OCI-LY7 (cell line): ENCODE data around the gene SIPA1L3. TPM values are rescaled to one million over a fixed set of nuclear protein-coding genes. Genes with fewer than 3 reads are reported as not detected.

ENCODE experiments used
- BruUV-seq: library from RNA; stranded (reverse); fragments of 400-500 nt; replicated peaks from 2 replicates; lab custom pipeline; 2021; lab: Mats Ljungman, UMichigan
- CTCF ChIA-PET: fragments of 300-600 bp; sonication (Branson Sonifier 250); formaldehyde crosslinking; loops from one replicate; lab custom pipeline; 2022; ENCODE audit warnings: antibody characterized with exemption; ENCODE audit not compliant: unreplicated experiment; lab: Charles Lee
- POLR2A ChIA-PET: fragments of 300-600 bp; sonication (Branson Sonifier 250); formaldehyde crosslinking; loops from one replicate; lab custom pipeline; 2022; ENCODE audit warnings: antibody characterized with exemption; lab: Charles Lee
- DNase-seq: peaks from one replicate; pipeline ENCODE4 v3.0.0-alpha.2; 2015; ENCODE audit warnings: low spot score
- H2AFZ ChIP-seq: fragments of 200-600 bp; sonication (generic), shearing (Covaris generic); 2 replicates; pipeline ENCODE4 v1.6.1; 2014; ENCODE audit warnings: mild to moderate bottlenecking, antibody characterized with exemption, low read length, moderate library complexity
- H3K27ac ChIP-seq: fragments of 200-600 bp; sonication (generic); 2 replicates; pipeline ENCODE4 v1.5.1; 2014; ENCODE audit warnings: mixed run types, low read depth, mild to moderate bottlenecking, moderate library complexity, low read length, inconsistent platforms; ENCODE audit not compliant: poor library complexity, severe bottlenecking
- H3K36me3 ChIP-seq: fragments of 200-600 bp; sonication (generic); 2 replicates; pipeline ENCODE4 v1.6.1; 2014; ENCODE audit warnings: mild to moderate bottlenecking, antibody characterized with exemption, low read length, moderate library complexity, mixed read lengths; ENCODE audit not compliant: insufficient read depth
- H3K4me1 ChIP-seq: fragments of 200-600 bp; sonication (generic); 2 replicates; pipeline ENCODE4 v1.5.1; 2014; ENCODE audit warnings: mild to moderate bottlenecking, low read length; ENCODE audit not compliant: insufficient read depth, poor library complexity, severe bottlenecking
- H3K4me2 ChIP-seq: fragments of 200-600 bp; sonication (generic); 2 replicates; pipeline ENCODE4 v1.6.1; 2014; ENCODE audit warnings: mild to moderate bottlenecking, low read length
- H3K4me3 ChIP-seq: fragments of 200-600 bp; sonication (generic); 2 replicates; pipeline ENCODE4 v1.5.1; 2014; ENCODE audit warnings: mild to moderate bottlenecking, low read depth, low read length; ENCODE audit not compliant: poor library complexity, severe bottlenecking
- H3K79me2 ChIP-seq: fragments of 200-600 bp; sonication (generic); 2 replicates; pipeline ENCODE4 v1.6.1; 2016; ENCODE audit warnings: low read depth, mild to moderate bottlenecking, low read length, moderate library complexity, mixed read lengths; ENCODE audit not compliant: insufficient read depth
- H3K9me2 ChIP-seq: fragments of 200-600 bp; sonication (generic); 2 replicates; pipeline ENCODE4 v1.6.1; 2016; ENCODE audit warnings: mild to moderate bottlenecking, low read length, mixed read lengths; ENCODE audit not compliant: insufficient read depth
- H3K9me3 ChIP-seq: fragments of 200-600 bp; sonication (generic); 2 replicates; pipeline ENCODE4 v1.6.1; 2014; ENCODE audit warnings: mild to moderate bottlenecking, mixed run types, low read length, mixed read lengths
- H4K20me1 ChIP-seq: fragments of 200-600 bp; sonication (generic); 2 replicates; pipeline ENCODE4 v1.6.1; 2014; ENCODE audit warnings: mild to moderate bottlenecking, antibody characterized with exemption, low read length, moderate library complexity, mixed read lengths; ENCODE audit not compliant: insufficient read depth
- CTCF ChIP-seq: fragments of 200-600 bp; sonication (generic); conservative IDR thresholded peaks from 2 replicates; pipeline ENCODE4 v1.5.1; 2014; ENCODE audit warnings: mild to moderate bottlenecking, antibody characterized with exemption, low read length, moderate library complexity, mixed read lengths
- EZH2phosphoT487 ChIP-seq: fragments of 200-600 bp; sonication (generic); IDR thresholded peaks from 2 replicates; pipeline ENCODE4 v1.6.1; 2018; ENCODE audit warnings: low read depth, borderline replicate concordance, mild to moderate bottlenecking, mixed run types, antibody characterized with exemption, low read length, moderate library complexity, mixed read lengths
- intact Hi-C: fragments of 100-400 bp; cut with micrococcal nuclease; formaldehyde crosslinking; loops from one replicate; pipeline ENCODE4 v1.10.0; 2022; ENCODE audit not compliant: unreplicated experiment
- total RNA-seq, 2 experiments: library from RNA; depleted of rRNA in 1 of 2; stranded (reverse); fragments of >200 nt in 1 of 2; shearing (Covaris generic) in 1 of 2; gene quantifications; 2 replicates each; pipeline ENCODE4 v1.2.3, GENCODE V29; 2014 to 2022

Gene SIPA1L3
- total RNA-seq, 2 experiments from 2014 or later, result 21.2 to 84.4 TPM

- intact Hi-C loops, result no loop called here
- Histone ChIP-seq H4K20me1 (no peaks in the 10 kb centered on the region), H3K9me3 (no peaks in the 10 kb centered on the region), H3K4me3 (peak overlapping the region; percentile 4), H3K27ac (peak overlapping the region; percentile 59), H3K4me1 (peaks cover 18% of the 10 kb centered on the region), H3K79me2 (no peaks in the 10 kb centered on the region), H3K36me3 (peaks cover 32% of the 10 kb centered on the region; the same call in 1 of the 2 replicates), H3K4me2 (peak overlapping the region; percentile 46), H3K9me2 (no peaks in the 10 kb centered on the region), H2AFZ (no peak overlapping the region)
- no peak for TF ChIP-seq EZH2phosphoT487
- TF ChIP-seq CTCF, result no peak
- DNase-seq, result peak; percentile 70
- BruUV-seq, result no TSS peak
- POLR2A ChIA-PET, result interaction anchor here (0.7 kb wide), 1 partner anchor 168 kb away, joined by 3 read pairs; no protein-coding TSS in a partner anchor
- CTCF ChIA-PET, result no interaction called here
Observed at GRCh38 chr19:38079926-38080380, 172.9 kb downstream of the SIPA1L3 start.

- no peaks in the 10 kb centered on the region for H4K20me1 ChIP-seq
- no TSS peak for BruUV-seq
- no peak overlapping the region for H3K27ac ChIP-seq
- H3K4me1 ChIP-seq, result peaks cover 18% of the 10 kb centered on the region
- peaks cover 31% of the 10 kb centered on the region; the same call in 1 of the 2 replicates for H3K36me3 ChIP-seq
- no peak overlapping the region for H3K4me3 ChIP-seq
- H2AFZ ChIP-seq, result no peak overlapping the region
- no peaks in the 10 kb centered on the region for H3K79me2 ChIP-seq
- ChIA-PET POLR2A (interaction anchor here (0.6 kb wide), 1 partner anchor 16 kb away, joined by 3 read pairs; no protein-coding TSS in a partner anchor), CTCF (no interaction called here)
- H3K9me2 ChIP-seq, result no peaks in the 10 kb centered on the region
- no peaks in the 10 kb centered on the region for H3K9me3 ChIP-seq
- no peak overlapping the region for H3K4me2 ChIP-seq
- DNase-seq, result no peak
- no peak for TF ChIP-seq EZH2phosphoT487
- TF ChIP-seq CTCF, result no peak
- intact Hi-C loops, result no loop called here
Observed at GRCh38 chr19:38081547-38082255, 174.7 kb downstream of the SIPA1L3 start.
